CD8-positive, alpha-beta memory T cell (primary cell): ENCODE measurements around the gene PCIF1. TPM values are rescaled to one million over a fixed set of nuclear protein-coding genes. Genes with fewer than 3 reads are reported as not detected.
A peak's percentile ranks its signal among the peaks of the same experiment; 100 is the strongest.

ENCODE experiments used
- CTCF ChIA-PET: fragments of 350-600 bp; sonication (Branson Sonifier 250); formaldehyde crosslinking; loops from one replicate; lab custom pipeline; 2021; ENCODE audit warnings: antibody characterized with exemption; lab: Charles Lee
- POLR2A ChIA-PET: fragments of 350-600 bp; sonication (Branson Sonifier 250); formaldehyde crosslinking; loops from one replicate; lab custom pipeline; 2021; ENCODE audit warnings: antibody characterized with exemption; lab: Charles Lee
- DNase-seq, 5 donors: peaks; one replicate each; pipeline versions ENCODE4 v3.0.0 to v3.0.0-alpha.2; 2020 to 2022; ENCODE audit warnings: mixed read lengths in 1 of 5
- H3K27ac ChIP-seq: one replicate; pipeline ENCODE4 v1.7.0; 2013; ENCODE audit warnings: low read depth, mild to moderate bottlenecking, low read length, moderate library complexity
- H3K27me3 ChIP-seq: 2 replicates; pipeline ENCODE4 v1.7.0; 2013; ENCODE audit warnings: low read length, mild to moderate bottlenecking; ENCODE audit not compliant: insufficient read depth, poor library complexity, severe bottlenecking
- H3K36me3 ChIP-seq: 2 replicates; pipeline ENCODE4 v1.7.0; 2013; ENCODE audit warnings: mild to moderate bottlenecking, low read length, moderate library complexity; ENCODE audit not compliant: insufficient read depth
- H3K4me1 ChIP-seq: 2 replicates; pipeline ENCODE4 v1.7.0; 2013; ENCODE audit warnings: mild to moderate bottlenecking, low read length, moderate library complexity; ENCODE audit not compliant: insufficient read depth
- H3K4me3 ChIP-seq: 2 replicates; pipeline ENCODE4 v1.7.0; 2013; ENCODE audit warnings: mild to moderate bottlenecking, low read length
- H3K9me3 ChIP-seq: 2 replicates; pipeline ENCODE4 v1.7.0; 2013; ENCODE audit warnings: mild to moderate bottlenecking, low read length
- H3K27ac Mint-ChIP-seq, 8 donors: one replicate each; pipeline ENCODE4 v1.8.0; 2020 to 2021; ENCODE audit warnings: mixed read lengths in 8 of 8, mild to moderate bottlenecking in 6 of 8, inconsistent platforms in 3 of 8, moderate library complexity in 3 of 8
- H3K27me3 Mint-ChIP-seq, 2 donors: one replicate each; pipeline ENCODE4 v1.8.0; 2020 to 2021; ENCODE audit warnings: mixed read lengths in 2 of 2, mild to moderate bottlenecking in 1 of 2, moderate library complexity in 1 of 2
- H3K36me3 Mint-ChIP-seq, 3 donors: one replicate each; pipeline ENCODE4 v1.8.0; 2020 to 2021; ENCODE audit warnings: mixed read lengths in 3 of 3, inconsistent platforms in 1 of 3, mild to moderate bottlenecking in 1 of 3
- H3K4me1 Mint-ChIP-seq, 3 donors: one replicate each; pipeline ENCODE4 v1.8.0; 2020 to 2021; ENCODE audit warnings: mixed read lengths in 3 of 3, inconsistent platforms in 1 of 3, mild to moderate bottlenecking in 1 of 3
- H3K4me3 Mint-ChIP-seq, 7 donors: one replicate each; pipeline ENCODE4 v1.8.0; 2020 to 2021; ENCODE audit warnings: mixed read lengths in 7 of 7, mild to moderate bottlenecking in 6 of 7, moderate library complexity in 4 of 7, inconsistent platforms in 2 of 7
- H3K9me3 Mint-ChIP-seq, 5 donors: one replicate each; pipeline ENCODE4 v1.8.0; 2020 to 2022; ENCODE audit warnings: mixed read lengths in 5 of 5, mild to moderate bottlenecking in 3 of 5, moderate library complexity in 2 of 5, inconsistent platforms in 1 of 5
- polyA plus RNA-seq: library from polyadenylated mRNA; unstranded; fragments of 300-500 nt; fragmentation: Illumina TruSeq; gene quantifications from one replicate; pipeline ENCODE4 v1.2.3, GENCODE V29; 2021
- total RNA-seq, 2 experiments: library from RNA; stranded (reverse); gene quantifications; one replicate each; pipeline ENCODE4 v1.2.3, GENCODE V29; 2021

The PCIF1 gene
- total and polyA plus RNA-seq, 3 experiments from 2014 or later = 33.6 to 88.0 (median 34.1) TPM

DNA sequence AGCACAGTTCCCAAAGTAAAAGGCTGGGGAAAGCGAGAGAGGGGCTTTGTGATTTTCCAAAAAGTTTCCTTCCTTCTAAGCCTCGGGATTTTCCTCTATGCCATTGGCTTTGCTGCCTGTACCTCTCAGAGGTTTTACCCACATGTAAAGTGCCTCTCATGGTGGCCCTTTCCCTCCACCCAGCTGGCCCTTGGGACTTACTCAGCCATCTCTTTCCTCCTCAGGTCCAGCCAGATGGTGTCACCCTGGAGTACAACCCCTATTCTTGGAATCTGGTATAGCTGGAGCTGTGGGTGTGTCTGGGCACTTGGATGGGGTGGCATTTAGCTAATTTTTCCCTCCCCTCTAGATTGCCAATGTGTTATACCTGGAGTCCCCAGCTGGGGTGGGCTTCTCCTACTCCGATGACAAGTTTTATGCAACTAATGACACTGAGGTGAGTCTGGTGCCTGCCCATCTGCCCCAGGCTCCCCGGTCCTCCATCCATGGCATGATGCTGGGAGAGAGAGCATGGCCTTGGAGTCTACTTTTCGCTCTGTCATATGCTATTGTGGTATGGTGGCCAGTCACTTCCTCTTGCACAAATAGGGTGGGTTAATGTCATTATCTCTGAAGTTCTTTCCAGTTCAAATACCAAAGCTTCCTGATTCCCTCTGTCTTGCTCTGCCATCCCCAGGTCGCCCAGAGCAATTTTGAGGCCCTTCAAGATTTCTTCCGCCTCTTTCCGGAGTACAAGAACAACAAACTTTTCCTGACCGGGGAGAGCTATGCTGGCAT, 42.2 kb upstream of the PCIF1 start:
- H3K4me3 Mint-ChIP-seq = peak overlapping the region; percentile 87 to 95 (median 92)
- H3K9me3 Mint-ChIP-seq = no peaks in the 10 kb centered on the region
- DNase-seq = no peak
- H3K4me1 Mint-ChIP-seq = peaks cover 28 to 47% (median 39%) of the 10 kb centered on the region in 3 donors
- H3K36me3 Mint-ChIP-seq = peaks cover 0 to 38% (median 4%) of the 10 kb centered on the region in 3 donors
- Histone ChIP-seq H3K27me3 (no peaks in the 10 kb centered on the region), H3K27ac (peak overlapping the region; percentile 53), H3K4me1 (peaks cover 23% of the 10 kb centered on the region), H3K36me3 (peaks cover 5% of the 10 kb centered on the region), H3K9me3 (no peaks in the 10 kb centered on the region), H3K4me3 (peak overlapping the region; percentile 85)
- H3K27me3 Mint-ChIP-seq = no peaks in the 10 kb centered on the region
- ChIA-PET POLR2A (interaction anchor here (0.5 to 2.6 kb wide), 4 partner anchors 35 to 79 kb away, joined by 3 to 28 read pairs (median 4); partner anchors contain the start of genes ACOT8, PCIF1, ZNF335 and ZSWIM3), CTCF (interaction anchor here (0.8 to 7.1 kb wide), 6 partner anchors 20 to 93 kb away, joined by 3 to 39 read pairs (median 4); partner anchors contain the start of gene PCIF1)
- H3K27ac Mint-ChIP-seq = peak overlapping the region; percentile 78 to 97 (median 87)

DNA sequence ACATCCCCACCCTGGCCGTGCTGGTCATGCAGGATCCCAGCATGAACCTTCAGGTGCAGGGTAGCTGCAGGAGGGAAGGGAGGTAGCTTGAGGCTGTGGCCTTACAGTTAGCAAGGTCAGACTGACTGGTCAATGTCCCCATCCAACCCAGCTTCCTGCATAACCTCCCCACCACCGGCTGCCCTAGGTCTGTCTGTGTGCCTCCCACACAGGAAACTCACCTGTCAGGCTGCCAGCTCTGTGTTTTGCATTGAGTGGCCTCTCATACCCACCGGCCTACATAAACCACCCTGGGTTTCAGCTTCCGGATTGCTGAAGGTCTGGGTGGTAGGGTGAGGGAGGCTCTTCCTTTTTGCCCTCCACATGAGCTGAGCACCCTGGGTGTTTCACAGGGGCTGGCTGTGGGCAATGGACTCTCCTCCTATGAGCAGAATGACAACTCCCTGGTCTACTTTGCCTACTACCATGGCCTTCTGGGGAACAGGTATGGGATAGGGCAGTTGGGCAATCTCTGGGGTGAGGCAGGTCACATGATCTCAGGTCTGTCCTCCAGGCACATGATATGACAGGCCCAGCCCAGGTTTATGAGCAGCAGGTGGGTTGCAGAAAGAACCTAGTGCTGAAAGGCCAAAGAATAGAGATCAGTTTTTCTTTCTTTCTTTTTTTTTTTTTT, 41.5 kb upstream of the PCIF1 start:
- Mint-ChIP-seq H3K36me3 (peaks cover 3 to 45% (median 7%) of the 10 kb centered on the region in 3 donors), H3K4me3 (peak overlapping the region; percentile 87 to 95 (median 92)), H3K9me3 (no peaks in the 10 kb centered on the region), H3K27me3 (no peaks in the 10 kb centered on the region), H3K27ac (peak overlapping the region; percentile 78 to 97 (median 87)), H3K4me1 (peaks cover 28 to 47% (median 35%) of the 10 kb centered on the region in 3 donors)
- H3K36me3 ChIP-seq = peaks cover 8% of the 10 kb centered on the region
- H3K4me3 ChIP-seq = no peak overlapping the region
- peak in 2 of 5 donors; percentile 22 to 37 for DNase-seq
- no peaks in the 10 kb centered on the region for H3K9me3 ChIP-seq
- no peak overlapping the region for H3K27ac ChIP-seq
- no peaks in the 10 kb centered on the region for H3K27me3 ChIP-seq
- POLR2A ChIA-PET = interaction anchor here (0.5 to 2.6 kb wide), 4 partner anchors 36 to 79 kb away, joined by 3 to 28 read pairs (median 4); partner anchors contain the start of genes ACOT8, PCIF1, ZNF335 and ZSWIM3
- CTCF ChIA-PET = interaction anchor here (0.8 to 7.1 kb wide), 4 partner anchors 25 to 94 kb away, joined by 3 to 39 read pairs (median 5); partner anchors contain the start of gene PCIF1
- H3K4me1 ChIP-seq = peaks cover 23% of the 10 kb centered on the region

DNA sequence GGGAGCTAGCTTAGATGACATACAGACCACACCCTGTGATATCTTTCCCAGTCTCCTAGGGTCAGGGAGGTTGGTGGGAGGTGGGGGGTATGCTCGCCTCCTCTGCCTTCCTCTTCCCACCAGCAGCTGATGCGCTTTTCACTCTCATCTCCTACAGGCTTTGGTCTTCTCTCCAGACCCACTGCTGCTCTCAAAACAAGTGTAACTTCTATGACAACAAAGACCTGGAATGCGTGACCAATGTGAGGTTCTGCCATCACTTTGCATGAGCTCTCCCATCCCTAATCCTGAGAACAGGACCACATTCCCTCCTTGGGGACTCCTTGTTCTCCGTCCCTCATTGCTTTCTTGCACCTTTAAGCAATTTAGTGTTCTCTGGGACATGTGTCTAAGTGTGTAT, 40.7 kb upstream of the PCIF1 start:
- Mint-ChIP-seq H3K27ac (peak overlapping the region in 5 of 8 donors; percentile 47 to 96 (median 77)), H3K4me1 (peaks cover 28 to 42% (median 35%) of the 10 kb centered on the region in 3 donors), H3K4me3 (peak overlapping the region in 3 of 7 donors; percentile 50 to 92 (median 81)), H3K36me3 (peaks cover 4 to 53% (median 7%) of the 10 kb centered on the region in 3 donors), H3K27me3 (no peaks in the 10 kb centered on the region), H3K9me3 (no peaks in the 10 kb centered on the region)
- no peak overlapping the region for H3K4me3 ChIP-seq
- ChIA-PET POLR2A (interaction anchor here (2.6 kb wide), 1 partner anchor 41 kb away, joined by 28 read pairs; the partner anchor contains the start of gene PCIF1), CTCF (interaction anchor here (0.9 to 7.1 kb wide), 2 partner anchors 13 to 41 kb away, joined by 3 to 39 read pairs; partner anchors contain the start of genes PCIF1 and ZSWIM1)
- no peaks in the 10 kb centered on the region for H3K9me3 ChIP-seq
- H3K27ac ChIP-seq = no peak overlapping the region
- peaks cover 8% of the 10 kb centered on the region for H3K36me3 ChIP-seq
- no peaks in the 10 kb centered on the region for H3K27me3 ChIP-seq
- no peak for DNase-seq
- H3K4me1 ChIP-seq = peaks cover 23% of the 10 kb centered on the region

DNA sequence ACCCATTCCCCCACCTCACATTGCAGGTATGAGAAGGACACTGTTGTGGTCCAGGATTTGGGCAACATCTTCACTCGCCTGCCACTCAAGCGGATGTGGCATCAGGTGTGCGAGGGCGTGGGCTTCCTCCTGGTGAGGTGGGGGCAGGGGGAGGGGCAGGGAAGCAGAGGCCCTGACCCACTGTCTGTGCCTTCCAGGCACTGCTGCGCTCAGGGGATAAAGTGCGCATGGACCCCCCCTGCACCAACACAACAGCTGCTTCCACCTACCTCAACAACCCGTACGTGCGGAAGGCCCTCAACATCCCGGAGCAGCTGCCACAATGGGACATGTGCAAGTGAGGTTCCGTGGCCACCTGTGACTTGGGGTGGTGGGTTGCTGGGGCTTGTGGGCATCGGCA, 39.7 kb upstream of the PCIF1 start:
- DNase-seq = no peak
- Mint-ChIP-seq H3K9me3 (no peaks in the 10 kb centered on the region), H3K36me3 (peaks cover 4 to 58% (median 7%) of the 10 kb centered on the region in 3 donors), H3K27ac (peak overlapping the region in 2 of 8 donors; percentile 37 to 77), H3K4me3 (peak overlapping the region in 2 of 7 donors; percentile 32 to 81), H3K27me3 (no peaks in the 10 kb centered on the region), H3K4me1 (peaks cover 27 to 37% (median 32%) of the 10 kb centered on the region in 3 donors)
- Histone ChIP-seq H3K9me3 (no peaks in the 10 kb centered on the region), H3K4me1 (peaks cover 23% of the 10 kb centered on the region), H3K27ac (no peak overlapping the region), H3K4me3 (no peak overlapping the region), H3K36me3 (peaks cover 8% of the 10 kb centered on the region), H3K27me3 (no peaks in the 10 kb centered on the region)
- CTCF ChIA-PET = no interaction called here
- POLR2A ChIA-PET = no interaction called here

DNA sequence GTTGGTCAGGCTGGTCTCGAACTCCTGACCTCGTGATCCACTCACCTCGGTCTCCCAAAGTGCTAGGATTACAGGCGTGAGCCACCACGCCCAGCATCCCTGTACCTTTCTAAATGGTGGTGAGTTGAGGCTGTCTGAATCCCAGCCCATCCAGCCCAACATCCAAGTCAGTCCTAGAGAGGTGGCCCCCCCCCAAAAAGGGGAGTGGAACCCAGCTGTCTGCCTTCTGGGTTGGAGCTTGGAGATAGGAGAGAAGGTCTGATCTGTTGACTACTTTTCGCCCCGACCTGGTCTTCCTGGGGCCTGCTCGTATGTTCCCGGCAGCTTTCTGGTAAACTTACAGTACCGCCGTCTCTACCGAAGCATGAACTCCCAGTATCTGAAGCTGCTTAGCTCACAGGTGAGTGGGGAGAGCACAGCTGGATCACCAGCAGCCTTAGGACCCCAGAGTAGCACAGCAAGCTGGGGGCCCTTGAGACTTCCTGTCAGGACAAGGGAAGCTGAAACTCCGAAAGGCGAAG, 37.8 kb upstream of the PCIF1 start:
- no peak for DNase-seq
- peaks cover 20 to 29% (median 25%) of the 10 kb centered on the region in 3 donors for H3K4me1 Mint-ChIP-seq
- peak overlapping the region in 2 of 8 donors; percentile 3 to 52 for H3K27ac Mint-ChIP-seq
- H3K4me3 ChIP-seq = no peak overlapping the region
- H3K36me3 Mint-ChIP-seq = peaks cover 4 to 50% (median 7%) of the 10 kb centered on the region in 3 donors
- ChIA-PET CTCF (no interaction called here), POLR2A (interaction anchor here (0.6 kb wide), 1 partner anchor 39 kb away, joined by 7 read pairs; no protein-coding TSS in a partner anchor)
- no peaks in the 10 kb centered on the region for H3K27me3 ChIP-seq
- no peaks in the 10 kb centered on the region for H3K9me3 Mint-ChIP-seq
- H3K27ac ChIP-seq = no peak overlapping the region
- peaks cover 18% of the 10 kb centered on the region for H3K4me1 ChIP-seq
- H3K9me3 ChIP-seq = no peaks in the 10 kb centered on the region
- peaks cover 8% of the 10 kb centered on the region for H3K36me3 ChIP-seq
- H3K4me3 Mint-ChIP-seq = peak overlapping the region in 1 of 7 donors; percentile 32
- H3K27me3 Mint-ChIP-seq = no peaks in the 10 kb centered on the region

DNA sequence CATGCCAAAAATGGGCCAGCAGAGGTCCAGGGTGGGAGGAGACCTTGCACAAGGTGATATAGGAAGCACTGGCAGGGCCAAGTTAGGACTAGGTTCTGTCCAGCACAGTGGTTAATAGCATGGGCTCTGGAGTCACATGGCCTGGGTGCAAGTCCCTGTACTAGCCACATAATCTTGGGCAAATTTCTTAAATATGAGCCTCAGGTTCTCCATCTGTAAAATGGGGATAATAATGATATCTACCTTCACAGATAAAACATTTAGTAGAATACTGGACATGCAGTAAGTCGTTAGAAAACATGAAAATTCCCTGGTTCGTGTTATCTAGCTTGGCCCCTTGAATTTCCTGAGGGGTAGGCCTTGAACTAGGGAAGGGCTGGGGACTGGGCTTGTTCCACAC, 37.2 kb upstream of the PCIF1 start:
- H3K36me3 ChIP-seq = peaks cover 8% of the 10 kb centered on the region
- no peak overlapping the region for H3K27ac ChIP-seq
- Mint-ChIP-seq H3K4me3 (no peak overlapping the region), H3K9me3 (no peaks in the 10 kb centered on the region), H3K27me3 (no peaks in the 10 kb centered on the region), H3K4me1 (peaks cover 16 to 23% (median 19%) of the 10 kb centered on the region in 3 donors), H3K36me3 (peaks cover 4 to 50% (median 7%) of the 10 kb centered on the region in 3 donors), H3K27ac (peak overlapping the region in 1 of 8 donors; percentile 52)
- no peak for DNase-seq
- H3K9me3 ChIP-seq = no peaks in the 10 kb centered on the region
- no peaks in the 10 kb centered on the region for H3K27me3 ChIP-seq
- ChIA-PET POLR2A (no interaction called here), CTCF (no interaction called here)
- H3K4me1 ChIP-seq = peaks cover 12% of the 10 kb centered on the region
- H3K4me3 ChIP-seq = no peak overlapping the region

DNA sequence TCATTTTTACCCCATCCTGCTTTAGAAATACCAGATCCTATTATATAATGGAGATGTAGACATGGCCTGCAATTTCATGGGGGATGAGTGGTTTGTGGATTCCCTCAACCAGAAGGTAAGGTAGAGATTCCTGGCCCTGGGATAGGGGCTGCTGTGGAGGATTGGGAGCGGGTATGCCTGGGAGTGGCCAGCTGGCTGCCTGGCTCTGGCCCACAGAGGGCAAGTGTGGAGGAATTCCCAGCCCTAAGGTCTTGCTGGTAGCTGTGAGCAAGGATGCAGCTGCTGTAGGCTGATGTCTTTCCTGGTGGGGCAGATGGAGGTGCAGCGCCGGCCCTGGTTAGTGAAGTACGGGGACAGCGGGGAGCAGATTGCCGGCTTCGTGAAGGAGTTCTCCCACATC, 36.8 kb upstream of the PCIF1 start:
- no peaks in the 10 kb centered on the region for H3K9me3 Mint-ChIP-seq
- H3K4me3 ChIP-seq = no peak overlapping the region
- DNase-seq = no peak
- peaks cover 12 to 19% (median 15%) of the 10 kb centered on the region in 3 donors for H3K4me1 Mint-ChIP-seq
- H3K27me3 ChIP-seq = no peaks in the 10 kb centered on the region
- H3K27ac Mint-ChIP-seq = peak overlapping the region in 1 of 8 donors; percentile 42
- no peak overlapping the region for H3K27ac ChIP-seq
- peaks cover 4 to 48% (median 7%) of the 10 kb centered on the region in 3 donors for H3K36me3 Mint-ChIP-seq
- POLR2A ChIA-PET = no interaction called here
- peaks cover 8% of the 10 kb centered on the region for H3K36me3 ChIP-seq
- CTCF ChIA-PET = no interaction called here
- no peaks in the 10 kb centered on the region for H3K27me3 Mint-ChIP-seq
- H3K4me3 Mint-ChIP-seq = no peak overlapping the region
- H3K4me1 ChIP-seq = peaks cover 8% of the 10 kb centered on the region
- H3K9me3 ChIP-seq = no peaks in the 10 kb centered on the region
